ENCODE results near the gene B3GNT3.

B3GNT3 gene, protein sequence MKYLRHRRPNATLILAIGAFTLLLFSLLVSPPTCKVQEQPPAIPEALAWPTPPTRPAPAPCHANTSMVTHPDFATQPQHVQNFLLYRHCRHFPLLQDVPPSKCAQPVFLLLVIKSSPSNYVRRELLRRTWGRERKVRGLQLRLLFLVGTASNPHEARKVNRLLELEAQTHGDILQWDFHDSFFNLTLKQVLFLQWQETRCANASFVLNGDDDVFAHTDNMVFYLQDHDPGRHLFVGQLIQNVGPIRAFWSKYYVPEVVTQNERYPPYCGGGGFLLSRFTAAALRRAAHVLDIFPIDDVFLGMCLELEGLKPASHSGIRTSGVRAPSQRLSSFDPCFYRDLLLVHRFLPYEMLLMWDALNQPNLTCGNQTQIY

DNA sequence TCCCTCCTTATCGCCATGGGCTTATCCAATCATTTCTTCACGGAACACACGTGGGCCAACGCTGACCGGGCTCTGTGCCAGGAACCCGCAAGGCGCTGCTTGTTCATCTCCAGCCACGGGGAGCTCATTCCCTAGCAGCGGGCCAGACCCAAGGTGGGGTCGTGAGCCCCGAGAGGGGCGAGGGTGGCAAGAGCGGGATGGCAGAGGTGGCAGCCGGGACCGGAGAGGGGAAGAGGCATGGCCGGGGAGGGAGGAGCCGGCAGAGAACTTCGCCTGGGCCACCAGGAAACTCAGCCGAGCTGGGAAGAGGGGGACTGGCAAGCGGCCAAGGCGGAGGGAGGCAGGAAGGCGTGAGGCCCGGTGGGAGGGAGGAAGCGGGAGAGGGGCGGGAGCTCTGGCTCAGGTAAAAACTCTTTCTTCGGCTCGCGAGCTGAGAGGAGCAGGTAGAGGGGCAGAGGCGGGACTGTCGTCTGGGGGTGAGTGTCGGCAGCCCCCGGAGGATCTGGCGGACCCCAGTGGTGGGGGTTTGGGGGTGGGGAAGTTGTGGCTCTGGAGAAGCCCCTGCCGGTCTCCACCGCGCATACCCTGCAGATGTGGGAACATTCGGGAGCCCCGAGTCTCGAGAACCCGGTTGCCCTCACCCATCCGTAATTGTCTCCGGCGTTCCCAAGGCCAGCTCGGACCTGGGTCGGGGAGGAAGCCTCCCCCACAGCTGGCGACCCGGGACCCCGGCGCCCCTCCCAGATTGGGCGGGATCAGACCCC, at the start of gene B3GNT3:
Gene B3GNT3 (plus strand): TSS at position 408 of the 764 bp plus-strand sequence. CDS start 12,670 bp downstream, outside the sequence.
- DNase-seq = no peak

DNA sequence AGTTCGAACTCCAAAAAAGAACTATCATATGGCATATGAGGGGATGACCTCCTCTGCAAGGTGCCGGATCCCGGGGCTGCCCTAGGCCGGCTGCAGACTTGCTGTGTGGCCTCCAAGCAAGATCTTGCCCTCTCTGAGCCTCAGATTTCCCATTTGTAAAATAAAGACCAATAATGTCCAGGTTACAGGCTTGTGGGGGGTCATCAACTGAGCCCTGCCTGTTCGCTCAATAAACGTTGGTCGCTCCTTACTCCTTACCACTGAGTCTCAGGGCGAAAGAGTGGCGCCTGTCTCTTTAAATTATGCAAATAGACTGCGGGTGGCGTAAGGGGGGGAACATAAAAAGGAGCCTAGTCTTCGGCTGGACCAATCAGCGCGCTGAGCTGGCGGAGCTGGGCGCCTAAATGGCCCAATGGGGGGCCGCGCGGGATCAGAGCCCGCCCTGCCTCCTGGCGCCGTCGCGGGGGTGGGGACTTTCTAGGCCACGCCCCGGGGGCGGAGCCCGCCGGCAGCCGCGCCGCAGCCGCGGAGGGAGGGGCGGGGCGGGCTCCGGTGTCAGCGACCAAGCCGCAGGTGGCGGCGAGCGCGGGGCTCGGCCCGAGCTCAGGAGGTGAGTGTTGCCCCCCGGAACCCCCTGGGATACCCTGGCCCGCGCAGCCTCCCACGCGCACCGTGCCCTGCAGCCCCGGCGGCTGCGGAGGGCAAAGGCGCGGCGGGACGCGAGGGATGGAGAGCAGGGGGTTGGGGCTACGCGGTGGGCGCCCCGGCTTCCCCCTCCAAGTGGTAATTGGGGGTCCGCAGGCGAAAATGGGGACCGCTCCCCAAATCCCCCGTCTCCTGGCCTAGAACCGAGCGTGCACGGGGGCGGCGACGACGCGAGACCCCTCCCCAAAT, 47.5 kb upstream of the B3GNT3 start:
- peak; percentile 73 to 92 for DNase-seq

DNA sequence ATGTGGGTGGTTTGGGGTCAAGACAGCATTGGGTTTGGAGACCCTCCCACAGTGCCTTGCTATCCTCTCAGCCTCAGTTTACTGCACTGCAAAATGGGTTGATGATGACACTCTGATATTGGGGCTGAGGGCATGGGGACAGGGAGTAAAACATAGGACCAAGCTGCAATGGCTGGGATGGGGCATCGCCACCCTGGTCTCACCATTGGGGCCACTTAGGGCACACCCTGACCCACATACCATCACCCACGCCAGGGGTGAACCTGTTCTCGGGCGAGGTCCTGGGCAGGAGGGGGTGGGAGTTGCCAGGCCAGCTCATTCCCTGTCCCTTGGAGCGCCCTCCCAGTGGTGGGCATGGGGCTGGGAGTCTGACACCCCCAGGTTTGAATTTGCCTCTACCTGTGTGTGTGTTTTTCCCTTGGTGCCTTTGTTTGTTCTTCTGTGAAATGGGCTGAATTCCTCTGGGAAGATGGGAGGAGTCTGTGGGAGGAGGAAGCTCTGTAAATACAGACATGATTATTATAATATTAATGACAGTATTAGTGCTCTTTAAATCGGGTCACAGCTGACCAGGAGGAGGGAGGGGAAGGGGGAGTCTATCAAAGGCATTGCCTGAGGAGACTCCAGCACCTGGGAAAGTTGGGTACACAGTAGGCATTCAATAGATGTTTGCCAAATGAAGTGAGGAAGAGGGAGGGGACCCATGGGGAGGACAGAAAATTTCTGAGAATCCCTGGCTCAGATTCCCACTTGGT, 45.9 kb upstream of the B3GNT3 start:
- DNase-seq = no peak

DNA sequence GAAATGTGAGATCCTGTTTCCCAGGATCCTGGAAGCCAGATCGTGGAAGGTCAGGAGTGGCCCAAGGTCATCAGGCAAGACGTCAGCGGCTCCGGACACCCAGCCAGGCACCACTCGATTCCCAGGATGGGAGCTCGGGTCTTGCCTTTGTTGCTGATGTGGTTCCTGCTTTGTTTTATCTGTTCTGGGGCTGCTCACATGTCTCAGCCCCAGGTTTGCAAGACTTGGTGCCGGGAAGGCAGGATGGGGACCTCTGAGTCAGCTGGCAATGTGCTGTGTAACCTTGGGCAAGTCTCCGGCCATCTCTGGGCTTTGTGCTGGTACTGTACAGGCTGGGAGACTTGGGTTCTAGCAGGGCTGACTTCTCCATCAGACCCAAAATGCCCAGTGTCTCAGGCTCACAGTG, 45.0 kb upstream of the B3GNT3 start:
- DNase-seq = peak in 1 of 2 experiments; percentile 21

DNA sequence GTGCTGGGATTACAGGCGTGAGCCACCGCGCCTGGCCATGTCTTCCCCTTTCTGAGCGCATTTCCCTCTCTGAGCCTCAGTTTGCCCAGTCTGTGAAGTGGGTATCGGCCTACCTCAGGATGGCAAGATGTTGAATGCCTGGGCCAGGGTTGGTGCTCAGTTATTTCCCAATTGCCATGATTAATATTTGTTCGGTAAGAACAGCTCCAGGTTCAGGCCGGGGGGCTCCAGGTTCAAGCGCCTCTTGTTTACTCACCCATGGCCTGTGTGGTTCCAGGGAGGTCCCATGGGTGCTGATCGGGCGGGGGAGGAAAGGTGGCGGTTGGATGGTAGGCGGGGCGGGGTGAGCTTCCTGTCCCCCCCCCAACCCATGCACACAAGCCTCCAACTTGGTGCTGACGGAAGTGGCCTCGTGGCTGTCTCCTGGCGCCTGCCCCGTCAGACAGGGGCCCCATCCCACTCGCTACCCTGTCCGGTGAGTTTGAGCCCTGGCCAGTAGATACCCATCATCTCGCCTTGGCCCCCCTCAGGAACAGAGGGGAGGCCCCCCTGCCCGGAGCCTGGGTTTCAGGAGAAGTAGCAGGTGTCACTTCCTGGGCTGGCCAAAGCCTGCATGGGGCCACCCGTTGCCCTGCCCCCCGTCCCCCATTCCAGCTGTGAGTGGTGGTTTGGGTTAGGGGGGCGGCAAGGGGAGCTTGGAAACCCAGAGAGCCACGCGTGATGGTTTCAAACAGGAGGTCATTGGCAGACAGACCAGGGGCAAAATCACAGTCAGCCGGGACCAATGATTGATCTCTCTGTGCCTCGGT, 43.6 kb upstream of the B3GNT3 start, which contains the start of gene FCHO1:
Gene FCHO1 (plus strand): TSS at position 375 of the 809 bp plus-strand sequence. CDS start 3,688 bp downstream, outside the sequence.
- no peak for DNase-seq

DNA sequence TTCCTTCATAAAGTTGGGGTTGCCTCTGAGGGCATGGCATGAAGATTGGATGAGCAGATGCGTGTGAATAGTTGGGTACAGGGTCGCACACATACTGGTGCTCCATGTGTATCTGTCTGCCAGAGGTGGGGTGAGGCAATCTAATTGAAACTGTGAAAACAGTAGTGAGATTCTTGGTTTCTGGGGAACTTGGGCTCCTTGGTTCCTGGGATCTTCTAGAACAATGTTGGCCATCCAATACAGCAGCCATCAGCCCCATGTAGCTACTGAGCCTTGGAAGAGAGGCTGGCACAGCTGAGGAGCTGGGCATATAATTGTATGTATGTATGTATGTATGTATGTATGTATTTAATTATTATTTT, 43.0 kb upstream of the B3GNT3 start:
- no peak for DNase-seq

DNA sequence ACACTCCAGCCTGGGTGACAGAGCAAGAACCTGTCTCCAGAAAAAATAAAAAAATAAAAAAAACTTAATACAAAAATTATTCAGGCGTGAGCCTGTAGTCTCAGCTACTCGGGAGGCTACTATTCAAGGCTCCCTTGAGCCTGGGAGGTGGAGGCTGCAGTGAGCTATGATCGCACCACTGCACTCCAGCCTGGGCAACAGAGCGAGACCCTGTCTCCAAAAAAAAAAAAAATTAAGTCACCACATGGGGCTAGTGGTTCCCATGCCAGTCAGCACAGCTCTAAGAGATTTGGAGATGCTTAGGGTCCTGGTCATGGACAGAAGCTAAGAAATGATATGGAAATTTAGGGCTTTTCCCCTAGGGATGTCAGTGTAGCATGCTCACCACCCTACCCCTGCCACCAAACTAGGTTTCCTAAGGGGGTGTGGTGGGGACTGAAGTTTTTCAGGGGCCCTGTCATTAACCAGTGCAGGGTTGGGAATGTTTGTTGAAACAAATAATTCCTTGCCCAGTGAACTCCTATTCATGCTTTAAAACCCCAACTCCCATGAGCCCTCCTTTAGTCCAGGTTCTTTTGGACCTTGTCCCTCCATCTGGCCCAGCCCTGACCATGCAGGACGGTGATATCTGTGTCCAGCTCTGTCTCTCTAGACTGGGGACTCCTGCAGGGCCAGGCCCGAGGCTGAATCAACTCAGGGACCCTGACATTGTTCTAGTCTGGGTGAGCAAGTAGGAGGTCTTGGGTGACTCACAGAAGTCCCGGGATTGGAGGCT, 41.9 kb upstream of the B3GNT3 start:
- DNase-seq = no peak

DNA sequence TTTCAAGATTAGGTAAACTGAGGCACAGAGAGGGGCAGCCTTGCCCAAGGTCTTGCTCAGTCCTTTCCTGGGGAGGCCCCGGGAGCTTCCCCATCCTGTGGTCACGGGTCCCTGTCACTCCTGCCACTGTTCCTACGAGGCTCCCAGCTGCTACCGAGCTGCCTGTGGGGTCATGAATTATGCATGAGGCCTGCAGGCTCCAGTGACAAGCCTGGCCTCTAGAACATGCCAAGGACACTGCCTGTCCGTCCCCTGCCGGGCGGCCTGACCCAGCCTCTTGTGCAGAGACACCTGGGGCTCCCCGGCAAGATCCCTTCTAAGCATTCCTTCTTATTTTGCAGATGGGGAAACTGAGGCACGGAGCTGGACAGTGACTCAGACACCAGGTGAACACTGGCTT, 41.0 kb upstream of the B3GNT3 start:
- DNase-seq = no peak

DNA sequence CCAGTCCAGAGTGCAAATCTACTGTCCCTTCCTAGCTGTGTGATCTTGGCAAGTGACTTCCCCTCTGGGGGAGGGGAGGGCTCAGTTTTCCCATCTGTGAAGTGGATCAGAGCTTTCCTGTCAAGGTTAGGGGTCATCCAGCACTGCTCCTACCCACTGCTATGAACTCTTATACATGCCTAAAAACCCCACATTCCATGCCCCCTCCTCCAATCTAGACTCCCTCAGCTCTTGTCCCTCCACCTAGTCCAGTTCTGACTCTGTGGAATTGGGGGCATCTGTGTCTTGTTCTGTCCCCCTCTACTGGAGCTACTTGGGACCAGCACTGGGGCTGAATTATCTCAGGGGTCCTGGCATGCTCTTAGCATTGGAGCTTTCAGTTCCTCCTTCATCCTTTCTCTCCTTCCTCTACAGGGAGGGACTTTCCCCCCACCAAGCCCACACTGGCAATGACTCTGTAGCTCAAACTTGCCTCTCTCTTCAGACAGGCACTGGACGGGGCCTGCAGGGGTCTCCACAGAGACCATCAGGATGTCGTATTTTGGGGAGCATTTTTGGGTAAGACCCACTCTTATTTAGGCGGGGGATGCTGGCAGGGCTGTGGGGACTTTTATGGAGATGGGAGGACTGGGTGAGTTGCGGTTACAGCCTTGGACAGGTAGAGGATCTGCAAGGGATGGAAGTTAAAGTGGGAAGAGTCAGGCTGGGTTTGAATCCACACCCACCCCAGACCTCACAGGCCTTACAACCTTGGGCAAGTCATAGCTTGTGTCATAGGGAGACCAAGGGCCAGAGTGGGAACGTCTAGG, 40.1 kb upstream of the B3GNT3 start:
- no peak for DNase-seq

DNA sequence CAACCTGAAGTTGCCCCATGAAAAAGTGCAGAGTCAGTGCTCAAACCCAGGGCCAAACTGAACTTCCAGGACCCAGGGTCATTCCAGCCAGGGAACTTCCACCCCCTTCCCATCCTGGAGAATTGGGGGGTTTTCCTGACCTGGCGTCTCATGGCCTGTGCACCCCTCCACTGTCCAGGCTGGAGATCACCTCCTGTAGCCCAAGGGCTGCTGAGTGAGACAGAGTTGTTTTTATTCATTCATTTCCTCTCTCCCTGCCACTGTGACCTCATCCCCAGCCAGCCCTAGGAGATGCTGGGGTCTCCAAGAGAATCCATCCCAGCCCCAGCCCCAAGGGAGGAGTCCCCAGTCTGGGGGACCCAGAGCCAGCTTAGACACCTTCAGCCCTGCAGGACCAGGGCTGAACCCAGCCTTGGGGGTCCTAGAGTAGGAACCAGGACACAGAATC, 39.5 kb upstream of the B3GNT3 start:
- DNase-seq = no peak

DNA sequence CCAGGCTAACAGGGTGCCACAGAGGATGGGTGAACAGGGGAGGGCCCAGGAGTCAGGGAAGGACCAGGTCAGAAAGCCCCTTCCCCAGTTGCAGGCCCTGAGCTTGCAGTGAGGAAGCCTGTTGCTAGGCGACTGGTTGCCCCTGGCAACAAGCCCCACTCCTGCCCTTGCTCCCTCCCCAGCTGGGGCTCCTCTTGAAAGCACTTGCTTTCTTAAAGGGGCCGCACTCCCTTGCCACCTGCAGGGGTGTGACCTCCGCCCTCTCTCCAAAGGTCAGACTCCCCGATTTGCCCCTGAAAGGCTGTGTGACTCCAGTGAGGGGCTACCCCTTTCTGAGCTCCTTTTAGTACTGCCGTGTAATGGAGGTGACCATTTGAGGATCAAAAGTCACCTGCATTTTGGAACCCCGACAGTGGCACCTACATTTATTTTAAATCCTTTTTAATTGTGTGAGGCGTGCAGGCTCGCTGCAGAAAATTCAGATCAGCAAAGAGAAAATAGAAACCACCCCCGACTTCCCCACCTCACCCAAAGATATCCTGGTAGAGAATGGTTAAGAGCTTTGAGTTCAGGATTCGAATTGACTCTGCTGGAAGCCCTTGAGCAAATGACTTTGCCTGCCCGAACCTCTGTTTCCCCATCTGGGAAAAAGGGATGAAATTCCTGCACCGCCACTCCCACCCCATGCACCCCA, 38.8 kb upstream of the B3GNT3 start:
- peak in 1 of 2 experiments; percentile 33 for DNase-seq

DNA sequence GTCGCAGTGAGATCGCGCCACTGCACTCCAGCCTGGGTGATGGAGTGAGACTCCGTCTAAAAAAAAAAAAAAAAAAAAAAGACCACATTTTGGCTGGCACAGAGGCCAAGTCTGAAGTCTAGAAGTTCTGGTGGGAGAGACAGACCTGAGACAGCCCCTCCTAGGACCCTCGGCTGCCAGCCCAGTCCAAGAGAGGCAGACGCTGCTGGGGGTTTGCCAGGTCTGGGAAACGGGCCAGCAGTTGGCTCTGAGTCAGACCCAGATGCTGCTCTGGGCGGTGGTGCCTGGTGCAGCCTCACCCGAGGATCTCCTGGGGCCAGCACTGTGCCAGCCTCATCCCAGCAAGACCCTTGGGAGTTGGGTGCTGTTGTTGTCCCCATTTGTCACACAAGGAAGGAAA, 37.8 kb upstream of the B3GNT3 start:
- peak in 1 of 2 experiments; percentile 26 for DNase-seq

DNA sequence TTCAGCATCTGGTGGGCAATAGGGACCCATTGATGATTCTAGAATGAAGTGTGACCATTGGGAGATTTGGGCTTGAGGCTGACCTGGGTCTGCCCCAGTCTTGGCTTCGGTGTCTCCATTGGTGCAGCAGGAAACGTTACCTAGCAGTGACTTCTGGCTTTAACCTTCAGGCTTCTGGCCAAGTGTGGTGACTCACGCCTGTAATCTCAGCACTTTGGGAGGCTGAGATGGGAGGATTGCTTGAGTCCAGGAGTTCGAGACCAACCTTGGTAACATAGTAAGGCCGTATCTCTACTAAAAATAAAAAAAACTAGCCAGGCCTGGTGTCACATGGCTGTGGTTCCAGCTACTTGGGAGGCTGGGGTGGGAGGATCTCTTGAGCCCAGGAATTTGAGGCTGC, 36.4 kb upstream of the B3GNT3 start:
- DNase-seq = no peak

DNA sequence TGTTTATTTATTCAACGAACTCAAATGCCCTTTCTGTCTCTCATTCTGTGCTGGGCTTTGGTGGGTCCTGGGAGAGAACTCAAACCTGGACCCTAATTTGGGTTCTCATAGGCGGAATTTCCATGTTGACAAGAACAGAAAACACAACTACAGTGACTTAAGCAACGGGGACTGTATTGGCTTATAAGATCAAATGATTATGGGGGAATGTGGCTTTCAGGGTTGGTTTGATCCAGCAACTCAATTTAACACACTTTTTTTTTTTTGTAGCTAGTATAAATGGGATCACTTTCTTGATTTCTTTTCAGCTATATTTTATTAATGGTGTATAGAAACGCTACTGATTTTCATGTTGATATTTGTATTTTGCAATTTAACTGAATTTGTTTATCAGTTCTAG, 33.8 kb upstream of the B3GNT3 start:
- no peak for DNase-seq

DNA sequence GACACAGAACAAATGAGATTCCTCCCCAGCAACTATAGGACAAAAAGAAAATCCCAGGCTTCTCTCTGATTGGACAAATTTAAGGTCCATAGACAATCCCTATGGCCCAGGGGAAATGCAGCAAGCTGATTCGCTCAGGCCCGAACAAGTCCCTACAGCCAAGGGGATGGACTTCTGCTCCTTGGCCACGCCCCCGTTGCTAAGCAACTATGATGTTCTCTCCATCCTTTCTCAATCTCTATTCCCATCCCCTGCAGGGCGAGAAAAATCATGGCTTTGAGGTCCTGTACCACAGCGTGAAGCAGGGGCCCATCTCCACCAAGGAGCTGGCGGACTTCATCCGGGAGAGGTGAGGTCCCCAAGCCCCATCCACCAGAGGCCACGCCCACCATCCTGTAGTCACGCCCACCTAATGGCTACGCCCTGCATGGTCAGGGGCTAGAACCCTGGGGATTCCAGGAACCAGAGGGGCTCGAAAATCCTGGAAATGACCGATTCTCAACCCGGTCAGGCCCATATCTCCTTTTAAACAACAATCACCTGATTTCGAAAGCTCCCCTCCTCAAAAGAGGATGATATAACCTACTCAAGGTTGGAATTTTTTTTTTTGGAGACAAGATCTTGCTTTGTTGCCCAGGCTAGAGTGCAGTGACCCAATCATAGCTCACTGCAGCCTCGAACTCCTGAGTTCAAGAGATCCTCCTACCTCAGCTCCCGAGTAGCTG, 32.3 kb upstream of the B3GNT3 start:
- DNase-seq = peak in 1 of 2 experiments; percentile 66

DNA sequence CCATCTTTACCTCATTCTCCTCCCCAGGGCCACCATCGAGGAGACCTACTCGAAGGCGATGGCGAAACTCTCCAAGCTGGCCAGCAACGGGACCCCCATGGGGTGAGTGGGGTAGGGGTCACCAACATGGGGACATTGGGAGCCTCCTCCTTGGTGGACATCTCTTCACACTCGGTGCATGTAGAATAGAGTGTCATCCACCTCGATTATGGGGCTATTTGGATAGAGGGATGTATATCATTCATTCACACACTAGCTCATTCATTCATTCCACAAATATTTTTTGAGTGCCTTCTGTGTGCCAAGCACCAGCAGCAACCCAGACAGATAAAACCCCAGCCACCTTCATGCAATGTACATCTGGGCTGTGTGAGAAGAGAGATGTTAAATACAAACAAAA, 30.6 kb upstream of the B3GNT3 start:
- no peak for DNase-seq

DNA sequence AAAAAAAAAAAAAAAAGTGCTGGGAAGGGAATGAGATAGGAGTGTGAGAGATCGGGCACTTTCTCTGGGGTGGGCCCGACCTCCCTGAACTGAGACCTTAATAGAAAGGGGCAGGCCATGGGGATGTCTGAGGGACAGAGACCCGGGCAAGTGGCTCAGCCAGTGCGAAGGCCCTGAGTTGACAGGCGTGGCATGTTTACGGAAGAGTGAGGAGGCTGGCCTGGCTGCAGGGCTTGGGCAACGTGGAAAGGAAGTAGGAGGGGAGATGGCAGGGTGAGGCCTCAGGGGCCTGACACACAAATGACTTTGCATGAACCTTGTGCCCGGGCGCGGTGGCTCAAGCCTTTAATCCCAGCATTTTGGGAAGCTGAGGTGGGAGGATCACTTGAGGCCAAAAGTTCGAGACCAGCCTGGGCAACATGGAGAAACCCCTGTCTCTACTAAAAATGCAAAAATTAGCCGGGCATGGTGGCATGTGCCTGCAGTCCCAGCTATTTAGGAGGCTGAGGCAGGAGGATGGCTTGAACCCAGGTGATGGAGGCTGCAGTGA, 29.8 kb upstream of the B3GNT3 start:
- DNase-seq = peak in 1 of 2 experiments; percentile 18
